OCI-LY3 (cell line): ENCODE data around the gene LBP.

Experiments used
- CTCF ChIP-seq: fragments of 200-600, 300-600 bp; sonication (generic); IDR thresholded peaks from 2 replicates; pipeline ENCODE4 v1.5.1; 2014; ENCODE audit warnings: antibody characterized with exemption, low read length, low read depth
- EZH2phosphoT487 ChIP-seq: fragments of 200-600 bp; shearing (Covaris generic); IDR thresholded peaks from 2 replicates; pipeline ENCODE4 v1.6.1; 2018; ENCODE audit warnings: antibody characterized with exemption, mixed run types, low read depth

GRCh38 chr20:38313676-38314075 lies 32.6 kb upstream of the LBP start:
- TF ChIP-seq CTCF (no peak), EZH2phosphoT487 (no peak)
